HepG2 (cell line): ENCODE results near the gene ZNF575. TPM values are rescaled to one million over a fixed set of nuclear protein-coding genes. Genes with fewer than 3 reads are reported as not detected.

ENCODE experiments used
- BHLHE40 ChIP-seq: IDR thresholded peaks from 2 replicates; pipeline ENCODE4 v1.6.1; 2011; ENCODE audit warnings: low read length, improper control_type of control experiment
- HDAC6 ChIP-seq: fragments of 200-600 bp; sonication (generic); IDR thresholded peaks from 2 replicates; pipeline ENCODE4 v1.7.0; 2017; ENCODE audit warnings: mild to moderate bottlenecking, antibody characterized with exemption, low read length, low read depth
- HNF4G ChIP-seq, 2 experiments: sonication (generic) in 1 of 2; formaldehyde crosslinking in 1 of 2; IDR thresholded peaks; 2 replicates each; pipeline versions ENCODE4 v1.4.0 to v1.6.1; 2011 to 2020; ENCODE audit warnings: borderline replicate concordance in 2 of 2, low read depth in 2 of 2, mild to moderate bottlenecking in 2 of 2, low read length in 1 of 2, missing genetic modification reagents in 1 of 2, moderate library complexity in 1 of 2
- ISX ChIP-seq: sonication (generic); formaldehyde crosslinking; conservative IDR thresholded peaks from 2 replicates; pipeline ENCODE4 v1.5.0; 2020; ENCODE audit warnings: missing genetic modification reagents
- KLF16 ChIP-seq, 2 experiments: sonication (generic) in 1 of 2; formaldehyde crosslinking in 1 of 2; IDR thresholded peaks; 2 replicates each; pipeline versions ENCODE4 v1.6.1 to v1.8.0; 2016 to 2023; ENCODE audit warnings: missing genetic modification reagents in 2 of 2, missing compliant biosample characterization in 1 of 2
- MXD4 ChIP-seq: IDR thresholded peaks from 2 replicates; pipeline ENCODE4 v1.6.1; 2016; ENCODE audit warnings: mild to moderate bottlenecking, missing biosample characterization, missing genetic modification reagents
- SALL1 ChIP-seq: sonication (generic); formaldehyde crosslinking; IDR thresholded peaks from 2 replicates; pipeline ENCODE4 v1.8.0; 2022; ENCODE audit warnings: mild to moderate bottlenecking, missing genetic modification reagents
- SRSF1 ChIP-seq: fragments of 200-400 bp; formaldehyde crosslinking; optimal IDR thresholded peaks from 2 replicates; pipeline ENCODE3; 2017; ENCODE audit warnings: mild to moderate bottlenecking, low read depth, low read length, moderate library complexity
- SSRP1 ChIP-seq: IDR thresholded peaks from 2 replicates; pipeline ENCODE4 v1.6.1; 2016; ENCODE audit warnings: control low read depth
- ZNF225 ChIP-seq: sonication (generic); formaldehyde crosslinking; IDR thresholded peaks from 2 replicates; pipeline ENCODE4 v1.4.0; 2020; ENCODE audit warnings: mild to moderate bottlenecking, missing genetic modification reagents
- ZNF446 ChIP-seq: sonication (generic); formaldehyde crosslinking; IDR thresholded peaks from 2 replicates; pipeline ENCODE4 v1.5.0; 2020; ENCODE audit warnings: mild to moderate bottlenecking, missing genetic modification reagents
- ZNF564 ChIP-seq: sonication (generic); formaldehyde crosslinking; IDR thresholded peaks from 2 replicates; pipeline ENCODE4 v1.8.1; 2023; ENCODE audit warnings: mild to moderate bottlenecking, missing genetic modification reagents
- polyA plus RNA-seq, 8 experiments: library from polyadenylated mRNA; depleted of rRNA in 3 of 8; stranded (reverse) in 7 of 8; unstranded in 1 of 8; fragments of >200 nt; fragmentation: Illumina TruSeq in 4 of 8; extraction: Trizol in 4 of 8; gene quantifications; 2 replicates each; pipeline versions ENCODE4 v1.2.1 to v1.2.3, GENCODE V29; 2011 to 2016; ENCODE audit warnings: low read depth in 4 of 8, missing spikeins in 1 of 8, mixed read lengths in 1 of 8; ENCODE audit not compliant: insufficient read depth in 1 of 8
- total RNA-seq, 5 experiments: library from RNA; depleted of rRNA; stranded (reverse); fragments of >200 nt; fragmentation: Illumina TruSeq; extraction: Trizol; gene quantifications; 2 replicates each; pipeline ENCODE4 v1.2.3, GENCODE V29; 2016; ENCODE audit warnings: low read depth in 1 of 5
- TF ChIP-seq, protein P1 (sequence below): sonication (generic); formaldehyde crosslinking; IDR thresholded peaks from 2 replicates; pipeline ENCODE4 v1.4.0; 2020; ENCODE audit warnings: missing genetic modification reagents, borderline replicate concordance
- TF ChIP-seq, protein P2 (sequence below): sonication (generic); formaldehyde crosslinking; IDR thresholded peaks from 2 replicates; pipeline ENCODE4 v1.4.0; 2020; ENCODE audit warnings: missing genetic modification reagents
- TF ChIP-seq, protein P3 (sequence below): sonication (generic); formaldehyde crosslinking; IDR thresholded peaks from 2 replicates; pipeline ENCODE4 v1.9.0; 2022; ENCODE audit warnings: missing genetic modification reagents, mild to moderate bottlenecking, borderline replicate concordance
- TF ChIP-seq, protein P4 (sequence below): sonication (generic); formaldehyde crosslinking; IDR thresholded peaks from 2 replicates; pipeline ENCODE4 v1.4.0; 2020; ENCODE audit warnings: missing genetic modification reagents
- TF ChIP-seq, protein P5 (sequence below): sonication (generic); formaldehyde crosslinking; IDR thresholded peaks from 2 replicates; pipeline ENCODE4 v1.4.0; 2020; ENCODE audit warnings: missing genetic modification reagents, low read depth, mild to moderate bottlenecking, borderline replicate concordance

The ZNF575 gene
- total and polyA plus RNA-seq, 2 of the 13 experiments (the other 11 are each of a cell fraction or from before 2014, with no cell fraction given): 0.17 to 0.27 TPM

DNA sequence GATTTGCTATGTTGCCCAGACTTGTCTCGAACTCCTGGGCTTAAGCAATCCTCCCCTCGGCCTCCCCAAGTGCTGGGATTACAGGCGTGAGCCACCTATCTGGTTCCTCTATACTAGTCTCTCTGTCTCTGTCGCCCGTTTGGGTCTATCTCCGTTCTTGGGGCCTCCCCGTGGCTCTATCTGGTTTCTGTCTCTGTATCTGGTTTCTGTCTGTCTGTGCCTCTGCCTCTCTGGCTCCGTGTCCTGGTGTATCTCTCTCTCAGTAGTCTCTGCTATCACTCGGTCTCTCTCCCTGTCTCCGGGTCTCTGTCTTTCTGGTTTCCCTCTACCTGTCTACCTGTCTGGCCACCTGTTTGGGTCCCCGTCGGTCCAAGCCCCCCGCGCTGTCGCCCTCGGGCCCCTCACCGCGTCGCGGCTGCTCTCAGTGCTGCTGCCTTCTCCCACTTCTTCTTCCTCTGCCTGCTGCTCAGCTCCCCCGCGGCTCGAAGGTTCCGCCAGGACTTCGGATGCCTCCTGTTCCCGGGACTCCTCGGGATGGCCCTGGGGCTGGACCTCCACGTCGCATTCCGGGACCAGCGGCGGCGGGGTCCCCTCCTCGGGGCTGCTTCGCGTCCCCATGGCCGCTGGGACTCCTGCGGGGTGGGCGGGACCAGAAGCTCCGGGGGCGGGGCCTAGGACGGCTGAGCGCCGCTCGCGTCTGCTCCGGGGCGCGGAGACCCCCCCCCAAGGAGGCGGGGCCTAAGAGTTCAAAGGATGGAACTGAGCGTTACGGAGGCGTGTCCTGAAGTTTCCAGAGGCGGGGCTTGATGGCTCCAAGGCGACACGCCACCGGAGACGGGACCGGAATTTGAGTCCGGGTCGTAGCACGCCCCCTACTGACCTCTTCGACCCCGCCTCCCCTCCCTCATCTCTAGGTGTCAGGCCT is 29.2 kb upstream of the ZNF575 start (continued):
- 0 out of 2 replicates have a peak, but pooled peaks have one; percentile 2 for TF ChIP-seq MXD4 (CRISPR knock-in tag)
- no peak for TF ChIP-seq BHLHE40
- no peak for TF ChIP-seq HDAC6
- TF ChIP-seq, protein P1, sequence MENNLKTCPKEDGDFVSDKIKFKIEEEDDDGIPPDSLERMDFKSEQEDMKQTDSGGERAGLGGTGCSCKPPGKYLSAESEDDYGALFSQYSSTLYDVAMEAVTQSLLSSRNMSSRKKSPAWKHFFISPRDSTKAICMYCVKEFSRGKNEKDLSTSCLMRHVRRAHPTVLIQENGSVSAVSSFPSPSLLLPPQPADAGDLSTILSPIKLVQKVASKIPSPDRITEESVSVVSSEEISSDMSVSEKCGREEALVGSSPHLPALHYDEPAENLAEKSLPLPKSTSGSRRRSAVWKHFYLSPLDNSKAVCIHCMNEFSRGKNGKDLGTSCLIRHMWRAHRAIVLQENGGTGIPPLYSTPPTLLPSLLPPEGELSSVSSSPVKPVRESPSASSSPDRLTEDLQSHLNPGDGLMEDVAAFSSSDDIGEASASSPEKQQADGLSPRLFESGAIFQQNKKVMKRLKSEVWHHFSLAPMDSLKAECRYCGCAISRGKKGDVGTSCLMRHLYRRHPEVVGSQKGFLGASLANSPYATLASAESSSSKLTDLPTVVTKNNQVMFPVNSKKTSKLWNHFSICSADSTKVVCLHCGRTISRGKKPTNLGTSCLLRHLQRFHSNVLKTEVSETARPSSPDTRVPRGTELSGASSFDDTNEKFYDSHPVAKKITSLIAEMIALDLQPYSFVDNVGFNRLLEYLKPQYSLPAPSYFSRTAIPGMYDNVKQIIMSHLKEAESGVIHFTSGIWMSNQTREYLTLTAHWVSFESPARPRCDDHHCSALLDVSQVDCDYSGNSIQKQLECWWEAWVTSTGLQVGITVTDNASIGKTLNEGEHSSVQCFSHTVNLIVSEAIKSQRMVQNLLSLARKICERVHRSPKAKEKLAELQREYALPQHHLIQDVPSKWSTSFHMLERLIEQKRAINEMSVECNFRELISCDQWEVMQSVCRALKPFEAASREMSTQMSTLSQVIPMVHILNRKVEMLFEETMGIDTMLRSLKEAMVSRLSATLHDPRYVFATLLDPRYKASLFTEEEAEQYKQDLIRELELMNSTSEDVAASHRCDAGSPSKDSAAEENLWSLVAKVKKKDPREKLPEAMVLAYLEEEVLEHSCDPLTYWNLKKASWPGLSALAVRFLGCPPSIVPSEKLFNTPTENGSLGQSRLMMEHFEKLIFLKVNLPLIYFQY: peak; percentile 29; the same call in 1 of the 2 replicates
- 0 out of 2 replicates have a peak, but pooled peaks have one; percentile 3 for TF ChIP-seq ISX (CRISPR knock-in tag)
- no peak for TF ChIP-seq HNF4G (IDR thresholded peaks at IDR 0.05; ENCODE audit: borderline replicate concordance, low read depth, low read length)
- TF ChIP-seq HNF4G (CRISPR knock-in tag; IDR thresholded peaks at IDR 0.05; ENCODE audit: borderline replicate concordance, low read depth): peak; percentile 17
- peak in 1 of 2 experiments; percentile 51; a peak in 2 of 4 replicates for TF ChIP-seq KLF16 (CRISPR knock-in tag; IDR thresholded peaks at IDR 0.05)
- TF ChIP-seq, protein P2, sequence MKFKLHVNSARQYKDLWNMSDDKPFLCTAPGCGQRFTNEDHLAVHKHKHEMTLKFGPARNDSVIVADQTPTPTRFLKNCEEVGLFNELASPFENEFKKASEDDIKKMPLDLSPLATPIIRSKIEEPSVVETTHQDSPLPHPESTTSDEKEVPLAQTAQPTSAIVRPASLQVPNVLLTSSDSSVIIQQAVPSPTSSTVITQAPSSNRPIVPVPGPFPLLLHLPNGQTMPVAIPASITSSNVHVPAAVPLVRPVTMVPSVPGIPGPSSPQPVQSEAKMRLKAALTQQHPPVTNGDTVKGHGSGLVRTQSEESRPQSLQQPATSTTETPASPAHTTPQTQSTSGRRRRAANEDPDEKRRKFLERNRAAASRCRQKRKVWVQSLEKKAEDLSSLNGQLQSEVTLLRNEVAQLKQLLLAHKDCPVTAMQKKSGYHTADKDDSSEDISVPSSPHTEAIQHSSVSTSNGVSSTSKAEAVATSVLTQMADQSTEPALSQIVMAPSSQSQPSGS: 0 out of 2 replicates have a peak, but pooled peaks have one; percentile 27
- TF ChIP-seq, protein P3, sequence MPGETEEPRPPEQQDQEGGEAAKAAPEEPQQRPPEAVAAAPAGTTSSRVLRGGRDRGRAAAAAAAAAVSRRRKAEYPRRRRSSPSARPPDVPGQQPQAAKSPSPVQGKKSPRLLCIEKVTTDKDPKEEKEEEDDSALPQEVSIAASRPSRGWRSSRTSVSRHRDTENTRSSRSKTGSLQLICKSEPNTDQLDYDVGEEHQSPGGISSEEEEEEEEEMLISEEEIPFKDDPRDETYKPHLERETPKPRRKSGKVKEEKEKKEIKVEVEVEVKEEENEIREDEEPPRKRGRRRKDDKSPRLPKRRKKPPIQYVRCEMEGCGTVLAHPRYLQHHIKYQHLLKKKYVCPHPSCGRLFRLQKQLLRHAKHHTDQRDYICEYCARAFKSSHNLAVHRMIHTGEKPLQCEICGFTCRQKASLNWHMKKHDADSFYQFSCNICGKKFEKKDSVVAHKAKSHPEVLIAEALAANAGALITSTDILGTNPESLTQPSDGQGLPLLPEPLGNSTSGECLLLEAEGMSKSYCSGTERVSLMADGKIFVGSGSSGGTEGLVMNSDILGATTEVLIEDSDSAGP: no peak; the same call in 1 of the 2 replicates
- peak; percentile 25; the same call in 1 of the 2 replicates for TF ChIP-seq SALL1
- no peak for TF ChIP-seq ZNF564 (CRISPR knock-in tag)
- TF ChIP-seq, protein P4, sequence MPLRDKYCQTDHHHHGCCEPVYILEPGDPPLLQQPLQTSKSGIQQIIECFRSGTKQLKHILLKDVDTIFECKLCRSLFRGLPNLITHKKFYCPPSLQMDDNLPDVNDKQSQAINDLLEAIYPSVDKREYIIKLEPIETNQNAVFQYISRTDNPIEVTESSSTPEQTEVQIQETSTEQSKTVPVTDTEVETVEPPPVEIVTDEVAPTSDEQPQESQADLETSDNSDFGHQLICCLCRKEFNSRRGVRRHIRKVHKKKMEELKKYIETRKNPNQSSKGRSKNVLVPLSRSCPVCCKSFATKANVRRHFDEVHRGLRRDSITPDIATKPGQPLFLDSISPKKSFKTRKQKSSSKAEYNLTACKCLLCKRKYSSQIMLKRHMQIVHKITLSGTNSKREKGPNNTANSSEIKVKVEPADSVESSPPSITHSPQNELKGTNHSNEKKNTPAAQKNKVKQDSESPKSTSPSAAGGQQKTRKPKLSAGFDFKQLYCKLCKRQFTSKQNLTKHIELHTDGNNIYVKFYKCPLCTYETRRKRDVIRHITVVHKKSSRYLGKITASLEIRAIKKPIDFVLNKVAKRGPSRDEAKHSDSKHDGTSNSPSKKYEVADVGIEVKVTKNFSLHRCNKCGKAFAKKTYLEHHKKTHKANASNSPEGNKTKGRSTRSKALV (CRISPR knock-in tag): 0 out of 2 replicates have a peak, but pooled peaks have one; percentile 24
- TF ChIP-seq ZNF446 (CRISPR knock-in tag): no peak
- TF ChIP-seq, protein P5, sequence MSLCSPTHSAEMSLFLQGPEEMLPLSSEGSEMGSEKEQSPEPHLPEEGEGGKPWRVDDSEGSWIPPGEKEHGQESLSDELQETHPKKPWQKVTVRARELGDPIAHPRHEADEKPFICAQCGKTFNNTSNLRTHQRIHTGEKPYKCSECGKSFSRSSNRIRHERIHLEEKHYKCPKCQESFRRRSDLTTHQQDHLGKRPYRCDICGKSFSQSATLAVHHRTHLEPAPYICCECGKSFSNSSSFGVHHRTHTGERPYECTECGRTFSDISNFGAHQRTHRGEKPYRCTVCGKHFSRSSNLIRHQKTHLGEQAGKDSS (CRISPR knock-in tag): 0 out of 2 replicates have a peak, but pooled peaks have one; percentile 15
- peak; percentile 13 for TF ChIP-seq SRSF1
- 0 out of 2 replicates have a peak, but pooled peaks have one; percentile 39 for TF ChIP-seq ZNF225 (CRISPR knock-in tag)
- no peak for TF ChIP-seq SSRP1
